NCI-H345 treated with DMSO at 0.1 percent for 48 hours (cell line): Measurements from ENCODE around the gene SARDH.
"Not testable (repeated sequence)": the region's sequence is repeated elsewhere in the genome, so short reads cannot be mapped to it uniquely, and the experiment has no call there.

Source experiments
- DNase-seq: peaks from one replicate; lab custom pipeline; 2025; ENCODE audit not compliant: unreplicated experiment; lab: John Stamatoyannopoulos, UW

Gene SARDH

DNA sequence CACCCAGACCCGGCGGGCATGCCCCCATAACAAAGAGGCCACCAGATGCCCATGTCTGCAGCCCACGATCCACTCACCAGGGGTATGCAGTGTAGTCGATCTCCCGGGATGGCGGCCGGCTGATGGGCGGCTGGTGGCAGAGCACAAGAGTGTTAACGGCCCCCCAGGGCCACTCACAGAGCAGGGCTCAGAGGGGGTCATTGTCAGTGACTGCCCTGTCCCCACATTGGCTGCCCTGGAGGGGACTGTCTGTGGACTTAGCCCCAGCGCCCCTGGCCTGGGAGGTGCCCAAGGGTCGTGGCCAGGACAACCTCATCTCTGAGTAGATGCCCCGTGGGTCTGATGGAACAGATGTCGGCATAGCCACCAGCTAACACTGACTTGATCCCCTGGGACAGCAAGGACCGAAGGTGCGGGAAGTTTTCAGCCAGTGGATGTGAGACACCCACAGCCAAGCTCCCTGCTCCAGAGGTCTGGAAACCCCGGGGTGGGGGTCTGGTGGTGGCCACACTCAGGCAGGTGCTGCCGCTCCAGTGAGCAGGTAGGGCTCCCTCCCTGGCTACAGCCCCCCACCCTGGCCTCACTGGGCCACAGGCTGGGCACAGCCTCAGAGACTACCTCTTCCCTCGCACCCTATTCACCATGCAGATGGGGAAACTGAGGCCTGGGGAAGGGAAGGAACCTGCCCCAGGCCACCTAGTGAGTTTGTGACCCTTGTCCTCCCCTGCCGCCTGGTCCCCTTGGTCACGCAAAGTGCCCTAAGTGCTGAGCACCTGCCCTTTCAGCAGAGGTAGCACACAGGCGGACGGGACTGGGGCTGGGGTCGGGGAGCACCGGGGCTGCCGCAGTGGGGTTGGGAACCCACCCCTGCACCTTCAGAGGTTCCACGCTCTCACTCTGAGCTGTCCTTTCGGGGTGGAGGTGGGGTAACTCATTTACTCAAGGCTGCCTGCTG lies 38.1 kb upstream of the SARDH start:
- DNase-seq, result no peak

DNA sequence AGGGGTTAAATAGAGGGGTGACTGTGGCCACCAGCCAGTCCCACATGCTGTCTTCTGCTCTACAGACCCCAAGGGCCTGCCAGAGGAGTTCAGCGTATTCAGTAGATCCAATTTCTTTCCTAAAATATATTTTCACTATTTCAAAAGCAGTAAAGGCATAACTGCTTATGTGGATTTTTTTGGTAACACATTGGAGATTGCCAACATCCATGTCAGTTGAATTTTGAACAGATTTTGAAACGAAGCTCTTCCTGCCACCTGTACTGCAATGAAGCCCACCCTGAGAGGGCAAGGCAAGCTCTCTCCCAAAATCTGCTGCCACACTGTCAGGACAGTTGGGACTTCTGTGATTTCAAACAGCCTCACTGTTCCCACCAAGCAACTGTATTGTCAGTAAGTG lies 37.1 kb upstream of the SARDH start:
- DNase-seq, result no peak

DNA sequence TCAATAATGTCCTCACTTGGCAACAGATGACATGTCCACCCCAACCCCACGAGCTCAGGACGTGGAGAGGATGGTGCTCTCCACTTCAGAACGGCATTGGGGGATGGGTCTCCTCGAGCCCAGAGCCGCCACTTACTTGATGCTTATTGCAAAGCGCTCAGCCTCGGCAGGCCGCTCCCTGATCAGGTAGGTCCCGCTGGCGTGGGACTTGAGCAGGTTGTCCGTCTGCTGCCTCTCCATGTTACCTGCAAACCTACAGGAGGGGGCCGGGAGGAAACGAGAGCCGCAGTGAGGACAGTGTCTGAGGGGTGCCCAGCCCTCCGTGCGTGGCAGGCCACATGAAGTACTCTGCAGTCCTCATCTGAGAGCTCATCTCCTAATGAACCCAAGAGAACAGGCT lies 36.6 kb upstream of the SARDH start:
- no peak for DNase-seq

- no peak for DNase-seq
Observed at GRCh38 chr9:133773889-133774655, 35.9 kb upstream of the SARDH start.

DNA sequence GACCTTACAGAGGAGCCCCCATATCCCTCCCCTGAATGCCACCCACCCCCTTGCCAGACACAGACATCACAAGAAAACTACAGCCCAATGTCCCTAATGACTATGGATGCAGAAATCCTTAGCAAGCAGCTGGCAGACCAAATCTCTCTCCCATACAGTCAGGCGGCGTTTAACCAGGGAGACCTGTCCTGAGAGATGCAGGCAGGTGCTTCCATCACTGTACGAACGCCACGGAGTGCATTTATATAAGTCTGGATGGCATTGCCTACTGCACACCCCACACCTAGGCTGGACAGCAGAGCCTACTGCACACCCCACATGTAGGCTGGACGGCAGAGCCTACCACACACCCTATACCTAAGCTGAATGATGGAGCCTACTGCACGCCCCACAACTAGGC lies 34.4 kb upstream of the SARDH start:
- DNase-seq, result no peak

DNA sequence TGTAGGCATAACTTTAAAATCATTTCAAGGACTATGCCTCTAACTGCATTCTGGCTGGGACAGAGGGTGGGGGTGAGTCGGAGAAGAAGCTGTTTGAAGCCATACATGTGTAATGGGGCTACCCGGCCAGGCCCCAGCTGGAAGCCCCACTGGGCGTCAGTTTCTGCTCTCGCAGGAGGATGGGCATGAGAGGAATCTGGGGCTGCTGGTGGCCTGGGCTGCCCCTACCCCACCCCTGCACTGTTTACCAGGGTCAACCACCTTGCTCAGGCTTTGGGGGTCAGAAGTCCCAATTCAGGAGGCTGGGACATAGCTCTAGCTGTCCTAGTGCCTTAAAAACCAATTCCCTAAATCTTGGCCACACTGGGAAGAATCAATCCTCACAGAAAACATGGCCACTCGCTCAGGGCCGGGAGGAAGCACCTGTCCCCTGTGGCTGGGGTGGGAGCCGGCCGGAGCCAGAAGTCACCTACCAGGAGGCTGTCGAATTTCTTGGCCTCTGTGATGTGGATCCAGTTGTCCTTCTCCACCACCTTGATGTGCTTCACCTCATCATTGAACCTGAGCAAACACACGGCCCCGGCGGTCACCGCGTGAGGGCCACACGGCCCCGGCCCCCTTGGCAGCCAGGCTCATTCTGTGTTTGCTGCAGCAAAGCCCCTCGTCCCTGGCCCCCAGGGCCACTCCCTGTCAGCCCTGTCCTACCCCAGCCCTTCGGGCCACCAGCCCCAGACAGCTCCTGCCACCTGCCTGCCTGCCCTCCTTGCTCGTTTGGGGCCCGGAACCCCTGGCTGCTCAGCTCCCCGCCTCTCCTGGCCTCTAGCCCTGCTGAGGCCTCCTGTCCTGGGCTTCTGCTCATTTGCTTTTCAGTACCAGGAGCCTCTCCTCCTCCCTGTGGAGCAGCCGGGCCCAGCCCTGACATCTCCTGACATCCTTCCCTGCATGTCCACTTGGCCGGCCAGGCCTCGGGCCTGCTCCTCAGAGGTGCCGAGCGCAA lies 33.6 kb upstream of the SARDH start:
- DNase-seq, result no peak

DNA sequence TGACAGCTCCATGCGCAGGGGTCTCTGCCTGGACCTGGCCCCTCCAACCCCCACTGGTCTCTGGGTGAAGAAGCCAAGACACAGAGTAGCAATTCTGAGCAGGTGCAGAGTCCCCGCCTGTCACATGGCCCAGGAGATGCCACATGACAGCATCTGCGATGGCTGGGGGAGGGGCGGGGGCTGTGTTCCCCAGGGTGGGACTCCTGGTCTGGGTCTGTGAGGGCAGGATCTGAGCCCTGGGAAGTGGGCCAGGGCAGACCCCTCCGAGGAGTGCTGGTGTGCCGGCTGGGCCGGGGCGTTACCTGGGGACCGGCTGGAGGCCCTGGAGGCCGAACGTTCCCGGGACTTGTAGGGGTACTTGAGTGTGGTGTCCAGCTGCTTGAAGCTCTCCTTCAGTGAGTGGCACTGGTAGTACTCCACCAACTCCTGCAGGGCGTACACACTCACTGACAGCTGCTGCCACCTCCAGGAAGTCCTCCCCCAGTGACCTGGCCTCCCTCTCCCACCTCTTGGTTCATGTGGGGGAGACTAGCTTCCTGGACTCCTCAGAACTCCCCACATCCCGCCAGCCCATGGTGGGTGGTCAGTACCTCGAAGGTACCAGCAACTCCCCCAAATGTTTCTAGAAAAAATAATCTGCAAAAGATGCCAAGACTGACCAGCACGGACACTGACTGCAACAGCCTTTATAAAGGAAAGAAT lies 32.1 kb upstream of the SARDH start:
- no peak for DNase-seq

GRCh38 chr9:133769511-133770075 lies 31.4 kb upstream of the SARDH start:
- DNase-seq, result no peak

GRCh38 chr9:133768859-133769510 lies 30.8 kb upstream of the SARDH start:
- no peak for DNase-seq

DNA sequence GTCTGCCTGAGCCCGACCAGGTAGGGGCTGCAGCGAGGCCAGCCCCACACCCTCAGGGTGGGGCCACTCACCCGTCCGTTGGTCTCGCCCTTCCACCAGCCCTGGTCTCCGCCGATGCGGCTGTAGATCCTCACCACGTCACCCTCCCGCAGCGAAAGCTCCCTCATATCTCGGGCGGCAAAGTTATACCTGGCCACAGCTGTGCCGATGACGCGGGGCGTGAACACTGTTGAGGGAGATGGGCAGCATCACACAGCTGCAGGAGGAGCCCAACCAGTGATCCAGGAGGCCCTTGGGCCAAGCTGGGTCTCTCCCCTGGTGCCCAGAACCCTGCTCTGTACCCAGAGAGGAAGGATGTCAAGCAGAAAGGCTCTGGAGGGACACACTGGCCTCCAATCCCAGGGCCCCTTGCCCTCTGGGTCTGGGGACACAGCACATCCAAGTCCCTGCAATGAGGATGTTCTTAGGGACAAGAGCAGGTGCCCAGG lies 30.3 kb upstream of the SARDH start:
- DNase-seq, result no peak

DNA sequence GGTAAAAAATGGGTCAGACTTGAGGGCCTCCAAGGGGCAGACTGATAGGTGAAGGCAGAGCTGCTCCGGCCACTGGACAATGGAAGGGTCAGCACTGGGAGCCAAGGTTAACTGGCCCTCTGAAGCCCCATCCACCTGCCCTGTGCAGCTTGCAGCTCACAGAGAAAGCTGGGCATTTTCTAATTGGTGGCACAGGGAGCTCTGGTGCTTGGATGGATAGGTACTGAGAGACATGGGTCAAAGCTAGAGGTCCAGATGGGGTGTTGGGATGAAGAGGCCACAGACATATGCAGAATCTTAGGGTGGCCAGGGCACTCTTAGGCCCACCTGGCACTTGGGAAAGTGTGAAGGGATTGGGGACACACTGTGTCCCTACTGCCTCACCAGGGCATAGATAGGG lies 29.5 kb upstream of the SARDH start:
- DNase-seq, result no peak

DNA sequence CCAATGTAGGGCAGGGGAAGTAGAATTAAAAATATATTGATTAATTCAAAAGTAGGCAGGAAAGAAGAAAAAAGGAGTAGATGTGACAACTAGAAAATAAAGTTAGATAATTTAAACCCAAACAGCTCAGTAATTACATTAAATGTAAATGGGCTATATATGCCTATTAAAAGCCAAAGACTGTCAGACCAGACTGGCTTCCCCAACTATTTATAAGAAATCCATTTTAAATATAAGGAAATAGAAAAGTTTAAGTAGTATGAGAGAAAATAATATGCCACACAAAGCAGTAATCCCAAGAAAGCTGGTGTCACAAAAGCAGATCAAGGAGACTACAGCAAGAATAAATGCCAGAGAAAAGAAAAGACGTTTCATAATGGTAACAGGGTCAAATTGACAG lies 28.9 kb upstream of the SARDH start:
- DNase-seq, result no peak

DNA sequence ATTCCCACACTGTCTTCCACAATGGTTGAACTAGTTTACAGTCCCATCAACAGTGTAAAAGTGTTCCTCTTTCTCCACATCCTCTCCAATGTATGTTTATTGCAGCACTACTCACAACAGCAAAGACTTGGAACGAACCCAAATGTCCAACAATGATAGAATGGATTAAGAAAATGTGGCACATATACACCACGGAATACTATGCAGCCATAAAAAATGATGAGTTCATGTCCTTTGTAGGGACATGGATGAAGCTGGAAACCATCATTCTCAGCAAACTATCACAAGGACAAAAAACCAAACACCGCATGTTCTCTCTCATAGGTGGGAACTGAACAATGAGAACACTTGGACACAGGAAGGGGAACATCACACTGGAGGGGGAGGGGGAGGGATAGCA lies 28.1 kb upstream of the SARDH start:
- DNase-seq, result not testable (repeated sequence)

- DNase-seq, result no peak
Observed at GRCh38 chr9:133763272-133764183, 25.4 kb upstream of the SARDH start.

GRCh38 chr9:133762488-133763271 lies 24.5 kb upstream of the SARDH start:
- no peak for DNase-seq

DNA sequence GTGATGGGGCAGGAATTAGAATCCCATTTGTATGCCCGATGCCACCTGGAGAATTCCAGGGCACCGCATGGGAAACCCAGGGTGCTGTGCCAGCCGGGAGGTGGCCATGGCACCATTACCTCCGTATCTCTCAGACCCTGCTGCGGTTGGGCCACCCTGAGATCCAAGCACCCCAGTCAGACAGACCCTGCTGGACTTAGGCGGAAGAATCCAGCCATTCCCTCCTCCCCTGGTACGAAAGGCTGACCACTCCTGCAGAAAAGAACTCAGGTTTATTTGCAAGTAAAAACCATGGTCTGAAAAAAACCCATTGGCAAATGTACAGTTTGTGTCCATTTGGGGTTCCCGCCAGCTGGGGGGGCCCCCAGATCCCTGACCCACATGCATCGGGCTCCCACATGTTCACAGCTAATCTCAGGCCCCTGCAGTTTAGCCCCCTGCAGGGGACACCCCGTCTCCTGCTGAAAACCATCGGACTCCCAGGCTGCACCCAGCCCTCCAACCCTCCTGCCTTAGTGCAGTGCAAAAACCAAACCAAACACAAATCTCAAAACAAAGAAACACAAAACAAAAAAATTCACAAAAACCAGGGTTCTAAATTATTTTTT lies 23.6 kb upstream of the SARDH start:
- DNase-seq, result no peak

GRCh38 chr9:133760713-133761290 lies 22.6 kb upstream of the SARDH start:
- no peak for DNase-seq
